Neuronal stem cell (in vitro differentiated cells): ENCODE results near the gene PGP.
A peak's percentile ranks its signal among the peaks of the same experiment; 100 is the strongest.

ENCODE experiments used
- DNase-seq: peaks from one replicate; pipeline ENCODE4 v3.0.0-alpha.2; 2013; ENCODE audit warnings: low spot score
- H2AFZ ChIP-seq: one replicate; pipeline ENCODE4 v1.6.1; 2013; ENCODE audit warnings: mild to moderate bottlenecking, low read length, inconsistent platforms
- H2AK5ac ChIP-seq: 2 replicates; pipeline ENCODE4 v1.6.1; 2013; ENCODE audit warnings: low read depth, mild to moderate bottlenecking, inconsistent platforms, low read length, moderate library complexity, mixed read lengths
- H2BK120ac ChIP-seq: 2 replicates; pipeline ENCODE4 v1.6.1; 2013; ENCODE audit warnings: low read depth, mild to moderate bottlenecking, inconsistent platforms, low read length, moderate library complexity, mixed read lengths
- H2BK12ac ChIP-seq: one replicate; pipeline ENCODE4 v1.6.1; 2013; ENCODE audit warnings: low read length, inconsistent platforms
- H2BK15ac ChIP-seq: 2 replicates; pipeline ENCODE4 v1.6.1; 2013; ENCODE audit warnings: mild to moderate bottlenecking, low read length, inconsistent platforms, mixed read lengths
- H2BK5ac ChIP-seq: one replicate; pipeline ENCODE4 v1.6.1; 2013; ENCODE audit warnings: inconsistent platforms, mild to moderate bottlenecking, low read length, moderate library complexity
- H3K14ac ChIP-seq: one replicate; pipeline ENCODE4 v1.6.1; 2013; ENCODE audit warnings: low read length, inconsistent platforms
- H3K18ac ChIP-seq: 2 replicates; pipeline ENCODE4 v1.6.1; 2013; ENCODE audit warnings: low read length, inconsistent platforms
- H3K23ac ChIP-seq: 2 replicates; pipeline ENCODE4 v1.6.1; 2013; ENCODE audit warnings: low read depth, mild to moderate bottlenecking, mixed read lengths, low read length, inconsistent platforms; ENCODE audit not compliant: poor library complexity
- H3K27ac ChIP-seq: replicated peaks from 3 replicates; pipeline ENCODE4 v1.5.1; 2013; ENCODE audit warnings: low read length, inconsistent platforms
- H3K27me3 ChIP-seq, 3 experiments: 2 replicates each; pipeline ENCODE4 v1.6.1; 2013; ENCODE audit warnings: low read length in 3 of 3, mild to moderate bottlenecking in 2 of 3, inconsistent platforms in 1 of 3, low read depth in 1 of 3, mixed read lengths in 1 of 3, moderate library complexity in 1 of 3; ENCODE audit not compliant: control insufficient read depth in 3 of 3, insufficient read depth in 3 of 3
- H3K36me3 ChIP-seq, 2 donors: replicated peaks in 1 of 2; 2 replicates each; pipeline ENCODE4 v1.6.1; 2013; ENCODE audit warnings: low read length in 2 of 2; ENCODE audit not compliant: control insufficient read depth in 2 of 2, insufficient read depth in 2 of 2
- H3K4ac ChIP-seq: 2 replicates; pipeline ENCODE4 v1.6.1; 2013; ENCODE audit warnings: inconsistent platforms, mild to moderate bottlenecking, low read length, moderate library complexity
- H3K4me1 ChIP-seq, 2 donors: 1 replicate in 1 of 2; 2 replicates in 1 of 2; pipeline ENCODE4 v1.6.1; 2013; ENCODE audit warnings: low read length in 2 of 2, low read depth in 1 of 2; ENCODE audit not compliant: control insufficient read depth in 2 of 2, insufficient read depth in 1 of 2
- H3K4me2 ChIP-seq: one replicate; pipeline ENCODE4 v1.6.1; 2013; ENCODE audit warnings: mild to moderate bottlenecking, low read length, inconsistent platforms; ENCODE audit not compliant: insufficient read depth, poor library complexity, severe bottlenecking
- H3K4me3 ChIP-seq, 2 donors: 2 replicates each; pipeline ENCODE4 v1.5.1; 2013; ENCODE audit warnings: low read length in 2 of 2, mild to moderate bottlenecking in 2 of 2, inconsistent platforms in 1 of 2, moderate library complexity in 1 of 2
- H3K79me1 ChIP-seq: one replicate; pipeline ENCODE4 v1.6.1; 2013; ENCODE audit warnings: low read depth, mild to moderate bottlenecking, inconsistent platforms, low read length, moderate library complexity
- H3K9ac ChIP-seq: one replicate; pipeline ENCODE4 v1.6.1; 2013; ENCODE audit warnings: mild to moderate bottlenecking, low read depth, low read length, inconsistent platforms; ENCODE audit not compliant: poor library complexity
- H3K9me3 ChIP-seq, 2 donors: replicated peaks in 1 of 2; 2 replicates each; pipeline versions ENCODE3 to v1.6.1; 2013; ENCODE audit warnings: low read length in 2 of 2, mild to moderate bottlenecking in 2 of 2, inconsistent platforms in 1 of 2, low read depth in 1 of 2, mixed read lengths in 1 of 2, moderate library complexity in 1 of 2; ENCODE audit not compliant: control insufficient read depth in 2 of 2, insufficient read depth in 1 of 2
- H4K8ac ChIP-seq: one replicate; pipeline ENCODE4 v1.6.1; 2013; ENCODE audit warnings: low read depth, mild to moderate bottlenecking, inconsistent platforms, low read length, moderate library complexity
- H4K91ac ChIP-seq: one replicate; pipeline ENCODE4 v1.6.1; 2013; ENCODE audit warnings: low read length, low read depth, mild to moderate bottlenecking, inconsistent platforms; ENCODE audit not compliant: poor library complexity
- WGBS, 2 donors: extraction: QIAGEN DNeasy Blood & Tissue Kit; methylation state at CpG; one replicate each; pipeline ENCODE4 v1.1.7; 2013; ENCODE audit warnings: missing lambda C conversion rate in 2 of 2, mixed read lengths in 1 of 2; ENCODE audit not compliant: insufficient read length in 2 of 2, insufficient replicate concordance in 1 of 2; ENCODE audit errors: extremely low coverage in 2 of 2; 5-methylcytosine and 5-hydroxymethylcytosine counted together

The PGP gene

DNA sequence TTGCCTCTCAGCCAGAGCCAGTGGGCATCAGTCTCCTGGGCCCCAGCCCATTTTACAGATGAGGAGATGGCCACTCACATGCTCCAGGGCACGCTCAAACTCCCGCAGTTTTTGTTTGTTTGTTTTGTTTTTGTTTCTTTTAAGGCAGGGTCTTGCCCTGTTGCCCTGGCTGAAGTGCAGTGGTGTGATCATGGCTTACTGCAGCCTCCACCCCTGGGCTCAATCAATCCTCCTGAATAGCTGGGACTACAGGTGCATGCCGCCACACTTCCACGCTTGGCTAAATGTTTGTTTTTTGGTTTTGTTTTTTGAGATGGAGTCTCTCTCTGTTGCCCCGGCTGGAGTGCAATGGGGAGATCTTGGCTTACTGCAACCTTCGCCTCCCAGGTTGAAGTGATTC lies 12.3 kb upstream of the PGP start:
- H4K91ac ChIP-seq = no peak overlapping the region
- H3K4me3 ChIP-seq = no peak overlapping the region
- no peak overlapping the region for H3K4ac ChIP-seq
- no peak overlapping the region for H3K18ac ChIP-seq
- H3K36me3 ChIP-seq = peaks cover 22 to 54% of the 10 kb centered on the region in 2 donors
- H2AK5ac ChIP-seq = no peak overlapping the region
- H4K8ac ChIP-seq = no peak overlapping the region
- H2BK15ac ChIP-seq = no peak overlapping the region
- H2BK12ac ChIP-seq = no peak overlapping the region
- DNase-seq = no peak
- H3K23ac ChIP-seq = no peak overlapping the region
- no peak overlapping the region for H3K9ac ChIP-seq
- H3K4me2 ChIP-seq = no peak overlapping the region
- peaks cover 2 to 3% of the 10 kb centered on the region in 2 donors for H3K4me1 ChIP-seq
- no peak overlapping the region for H2BK120ac ChIP-seq
- no peak overlapping the region for H3K14ac ChIP-seq
- no peak overlapping the region for H2AFZ ChIP-seq
- H3K9me3 ChIP-seq = no peaks in the 10 kb centered on the region
- no CpG with 5 or more reads among the region's 6 CpGs for WGBS, 2 donors
- H3K79me1 ChIP-seq = peaks cover 18% of the 10 kb centered on the region
- no peak overlapping the region for H3K27ac ChIP-seq
- H2BK5ac ChIP-seq = no peak overlapping the region
- H3K27me3 ChIP-seq = no peaks in the 10 kb centered on the region

- DNase-seq = no peak
- no peak overlapping the region for H3K27ac ChIP-seq
- H2BK120ac ChIP-seq = no peak overlapping the region
- H3K4me1 ChIP-seq = peaks cover 2 to 3% of the 10 kb centered on the region in 2 donors
- H3K23ac ChIP-seq = no peak overlapping the region
- no peak overlapping the region for H2AFZ ChIP-seq
- H3K27me3 ChIP-seq = no peaks in the 10 kb centered on the region
- no peak overlapping the region for H2BK15ac ChIP-seq
- no peak overlapping the region for H4K8ac ChIP-seq
- no peak overlapping the region for H3K14ac ChIP-seq
- no peaks in the 10 kb centered on the region for H3K9me3 ChIP-seq
- no peak overlapping the region for H3K4me2 ChIP-seq
- H3K4ac ChIP-seq = no peak overlapping the region
- no peak overlapping the region for H3K18ac ChIP-seq
- H4K91ac ChIP-seq = no peak overlapping the region
- no peak overlapping the region for H3K9ac ChIP-seq
- peaks cover 17 to 48% of the 10 kb centered on the region in 2 donors for H3K36me3 ChIP-seq
- WGBS, 2 donors = no CpG with 5 or more reads among the region's 9 CpGs
- H3K79me1 ChIP-seq = peaks cover 18% of the 10 kb centered on the region
- peak overlapping the region in 1 of 2 donors; percentile 5 for H3K4me3 ChIP-seq
- H2AK5ac ChIP-seq = no peak overlapping the region
- H2BK12ac ChIP-seq = no peak overlapping the region
- H2BK5ac ChIP-seq = no peak overlapping the region
These were observed 11.7 kb upstream of the PGP start for GRCh38 chr16:2226245-2226793.

DNA sequence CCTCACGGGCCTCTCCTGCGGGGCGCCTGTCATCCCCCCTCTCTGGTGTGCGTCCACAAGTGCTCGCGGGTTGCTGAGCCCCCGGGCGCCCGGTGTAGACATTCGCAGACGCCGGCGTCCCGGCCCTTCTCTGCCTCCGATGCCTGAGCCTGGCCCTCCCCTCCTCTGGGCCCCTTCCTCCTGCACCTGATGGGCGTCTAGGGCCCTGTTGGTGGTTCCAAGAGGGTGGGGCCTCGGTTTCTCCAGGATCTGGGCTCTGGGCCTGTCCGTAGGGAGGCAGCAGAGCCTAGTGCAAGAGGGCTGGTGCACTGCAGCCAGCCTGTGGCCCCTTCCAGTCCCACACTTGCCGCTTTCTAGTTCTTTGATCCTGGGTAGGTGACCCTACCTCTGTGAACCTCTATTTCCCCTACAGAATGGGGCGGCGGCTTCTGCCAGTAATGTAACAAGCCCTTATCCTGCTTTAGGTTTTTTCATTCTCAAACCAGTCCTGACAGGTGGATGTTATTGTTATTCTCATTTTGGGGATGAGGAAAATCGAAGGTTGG lies 9.4 kb upstream of the PGP start:
- Histone ChIP-seq H3K27me3 (no peaks in the 10 kb centered on the region), H3K4me2 (peak overlapping the region; percentile 87), H3K14ac (peak overlapping the region; percentile 47), H3K9me3 (no peaks in the 10 kb centered on the region), H2BK120ac (no peak overlapping the region), H4K8ac (no peak overlapping the region), H2BK5ac (peak overlapping the region; percentile 90), H3K18ac (peak overlapping the region; percentile 96), H2BK15ac (peak overlapping the region; percentile 58), H3K79me1 (peaks cover 15% of the 10 kb centered on the region), H3K9ac (peak overlapping the region; percentile 95), H3K4me1 (peaks cover 2 to 3% of the 10 kb centered on the region in 2 donors), H4K91ac (no peak overlapping the region), H2BK12ac (no peak overlapping the region), H3K27ac (peak overlapping the region; percentile 70), H3K4ac (no peak overlapping the region), H2AFZ (peak overlapping the region; percentile 98), H3K23ac (peak overlapping the region; percentile 99), H2AK5ac (peak overlapping the region; percentile 90), H3K36me3 (peaks cover 3 to 26% of the 10 kb centered on the region in 2 donors), H3K4me3 (peak overlapping the region; percentile 87 to 92)
- no CpG with 5 or more reads among the region's 22 CpGs for WGBS, 2 donors
- no peak for DNase-seq

GRCh38 chr16:2223221-2223941 lies 8.7 kb upstream of the PGP start, which contains the start of gene E4F1:
Gene E4F1 (plus strand): TSS chr16:2223591. CDS start chr16:2223614, 23 bp downstream.
- Histone ChIP-seq H2BK5ac (peak within 1 kb of the TSS; percentile 90), H2BK12ac (no peak within 1 kb of the TSS), H3K4me3 (peak within 1 kb of the TSS; percentile 87 to 92), H4K8ac (no peak within 1 kb of the TSS), H3K9me3 (no peaks in the 10 kb centered on the region), H3K23ac (peak within 1 kb of the TSS; percentile 99), H2BK15ac (peak within 1 kb of the TSS; percentile 58), H4K91ac (no peak within 1 kb of the TSS), H3K14ac (peak within 1 kb of the TSS; percentile 75), H3K9ac (peak within 1 kb of the TSS; percentile 95), H3K27ac (peak within 1 kb of the TSS; percentile 83), H3K18ac (peak within 1 kb of the TSS; percentile 96), H3K36me3 (peaks cover 0 to 20% of the 10 kb centered on the region in 2 donors), H3K4me2 (peak within 1 kb of the TSS; percentile 87), H2AK5ac (peak within 1 kb of the TSS; percentile 90), H3K27me3 (no peaks in the 10 kb centered on the region), H3K4ac (no peak within 1 kb of the TSS), H3K79me1 (peaks cover 11% of the 10 kb centered on the region), H2AFZ (peak within 1 kb of the TSS; percentile 98), H2BK120ac (no peak within 1 kb of the TSS), H3K4me1 (peaks cover 2 to 3% of the 10 kb centered on the region in 2 donors)
- no CpG with 5 or more reads among the region's 82 CpGs for WGBS, 2 donors
- DNase-seq = peak; percentile 99
